ENCODE results near the gene SNAP91. TPM values are rescaled to one million over a fixed set of nuclear protein-coding genes. Genes with fewer than 3 reads are reported as not detected.
"Not testable (repeated sequence)": the region's sequence is repeated elsewhere in the genome, so short reads cannot be mapped to it uniquely, and the experiment has no call there.

The SNAP91 gene
- total RNA-seq, 1 donor from 2014 or later = not detected

GRCh38 chr6:83556871-83557270 is 152.0 kb downstream of the SNAP91 start:
- no peak overlapping the region for H3K27ac Mint-ChIP-seq

GRCh38 chr6:83551748-83552147 is 157.2 kb downstream of the SNAP91 start:
- H3K4me3 Mint-ChIP-seq; intact Hi-C loops (cut with micrococcal nuclease): not testable (repeated sequence)
- peaks cover 12% of the 10 kb centered on the region for H3K9me3 Mint-ChIP-seq

More at GRCh38 chr6:83556871-83557270, 152.0 kb downstream of the SNAP91 start:
- DNase-seq = no peak
- Mint-ChIP-seq H3K4me1 (no peaks in the 10 kb centered on the region), H3K4me3 (no peak overlapping the region), H3K36me3 (ENCODE audit: low read depth) (no peaks in the 10 kb centered on the region), H3K9me3 (no peaks in the 10 kb centered on the region), H3K27me3 (no peaks in the 10 kb centered on the region)
- intact Hi-C loops (cut with micrococcal nuclease) = no loop called here

GRCh38 chr6:83550482-83550881 is 158.4 kb downstream of the SNAP91 start:
- H3K4me3 Mint-ChIP-seq; H3K27me3 Mint-ChIP-seq; H3K4me1 Mint-ChIP-seq; intact Hi-C loops (cut with micrococcal nuclease); H3K27ac Mint-ChIP-seq; DNase-seq; H3K36me3 Mint-ChIP-seq (ENCODE audit: low read depth): not testable (repeated sequence)
- peaks cover 12% of the 10 kb centered on the region for H3K9me3 Mint-ChIP-seq

More at GRCh38 chr6:83551748-83552147, 157.2 kb downstream of the SNAP91 start:
- not testable (repeated sequence) for H3K27ac Mint-ChIP-seq; H3K4me1 Mint-ChIP-seq; H3K36me3 Mint-ChIP-seq (ENCODE audit: low read depth); H3K27me3 Mint-ChIP-seq; DNase-seq

GRCh38 chr6:83546636-83547035 is 162.3 kb downstream of the SNAP91 start:
- H3K9me3 Mint-ChIP-seq = peaks cover 15% of the 10 kb centered on the region
- H3K4me1 Mint-ChIP-seq = peaks cover 4% of the 10 kb centered on the region
- intact Hi-C loops (cut with micrococcal nuclease) = no loop called here
- peaks cover 2% of the 10 kb centered on the region for H3K27me3 Mint-ChIP-seq
- no peak overlapping the region for H3K4me3 Mint-ChIP-seq
- peak; percentile 62 for DNase-seq
- peaks cover 1% of the 10 kb centered on the region for H3K36me3 Mint-ChIP-seq (ENCODE audit: low read depth)
- no peak overlapping the region for H3K27ac Mint-ChIP-seq

GRCh38 chr6:83539678-83540077 is 169.2 kb downstream of the SNAP91 start:
- H3K27ac Mint-ChIP-seq = no peak overlapping the region
- no peak overlapping the region for H3K4me3 Mint-ChIP-seq
- intact Hi-C loops (cut with micrococcal nuclease) = no loop called here
- H3K9me3 Mint-ChIP-seq = peaks cover 3% of the 10 kb centered on the region
- no peaks in the 10 kb centered on the region for H3K27me3 Mint-ChIP-seq
- H3K36me3 Mint-ChIP-seq (ENCODE audit: low read depth) = no peaks in the 10 kb centered on the region
- DNase-seq = no peak
- no peaks in the 10 kb centered on the region for H3K4me1 Mint-ChIP-seq

- intact Hi-C loops (cut with micrococcal nuclease) = loop anchor here (1.0 kb wide), 1 partner anchor 316 kb away; no protein-coding TSS in a partner anchor
- Mint-ChIP-seq H3K4me1 (no peaks in the 10 kb centered on the region), H3K36me3 (ENCODE audit: low read depth) (no peaks in the 10 kb centered on the region), H3K27me3 (peaks cover 4% of the 10 kb centered on the region), H3K27ac (peak overlapping the region; percentile 9), H3K4me3 (no peak overlapping the region), H3K9me3 (no peaks in the 10 kb centered on the region)
- DNase-seq = no peak
Measured at GRCh38 chr6:83536647-83537589, 172.0 kb downstream of the SNAP91 start.

- Mint-ChIP-seq H3K9me3 (no peaks in the 10 kb centered on the region), H3K4me3 (no peak overlapping the region), H3K36me3 (ENCODE audit: low read depth) (no peaks in the 10 kb centered on the region), H3K27me3 (peaks cover 4% of the 10 kb centered on the region), H3K27ac (no peak overlapping the region), H3K4me1 (no peaks in the 10 kb centered on the region)
- DNase-seq = peak; percentile 81
- intact Hi-C loops (cut with micrococcal nuclease) = loop anchor here (1.0 kb wide), 1 partner anchor 315 kb away; no protein-coding TSS in a partner anchor
Measured at GRCh38 chr6:83536034-83536646, 172.8 kb downstream of the SNAP91 start.

- no peak overlapping the region for H3K27ac Mint-ChIP-seq
- intact Hi-C loops (cut with micrococcal nuclease) = no loop called here
- H3K9me3 Mint-ChIP-seq = no peaks in the 10 kb centered on the region
- H3K4me3 Mint-ChIP-seq = no peak overlapping the region
- H3K27me3 Mint-ChIP-seq = peaks cover 10% of the 10 kb centered on the region
- no peaks in the 10 kb centered on the region for H3K36me3 Mint-ChIP-seq (ENCODE audit: low read depth)
- DNase-seq = no peak
- H3K4me1 Mint-ChIP-seq = no peaks in the 10 kb centered on the region
Measured at GRCh38 chr6:83518816-83519480, 190.0 kb downstream of the SNAP91 start.

- Mint-ChIP-seq H3K27ac (no peak overlapping the region), H3K36me3 (ENCODE audit: low read depth) (no peaks in the 10 kb centered on the region), H3K4me3 (no peak overlapping the region), H3K4me1 (no peaks in the 10 kb centered on the region), H3K9me3 (no peaks in the 10 kb centered on the region), H3K27me3 (peaks cover 19% of the 10 kb centered on the region)
- no peak for DNase-seq
- intact Hi-C loops (cut with micrococcal nuclease) = no loop called here
Measured at GRCh38 chr6:83517500-83517899, 191.4 kb downstream of the SNAP91 start.

- Mint-ChIP-seq H3K27ac (no peak overlapping the region), H3K9me3 (no peaks in the 10 kb centered on the region), H3K27me3 (peaks cover 35% of the 10 kb centered on the region), H3K4me3 (no peak overlapping the region), H3K4me1 (peaks cover 3% of the 10 kb centered on the region), H3K36me3 (ENCODE audit: low read depth) (no peaks in the 10 kb centered on the region)
- intact Hi-C loops (cut with micrococcal nuclease) = loop anchor here (1.0 kb wide), 2 partner anchors 293 to 448 kb away; partner anchors contain the start of gene DOP1A
- DNase-seq = peak; percentile 75
Measured at GRCh38 chr6:83514866-83515466, 193.9 kb downstream of the SNAP91 start.

- Mint-ChIP-seq H3K36me3 (ENCODE audit: low read depth) (no peaks in the 10 kb centered on the region), H3K9me3 (no peaks in the 10 kb centered on the region), H3K27ac (no peak overlapping the region), H3K4me1 (peaks cover 3% of the 10 kb centered on the region), H3K4me3 (no peak overlapping the region), H3K27me3 (peaks cover 35% of the 10 kb centered on the region)
- intact Hi-C loops (cut with micrococcal nuclease) = no loop called here
- DNase-seq = no peak
Measured at GRCh38 chr6:83514466-83514865, 194.4 kb downstream of the SNAP91 start.

GRCh38 chr6:83511901-83512681 is 196.8 kb downstream of the SNAP91 start, which contains the start of gene PRSS35:
PRSS35 (plus strand) TSS chr6:83512534; CDS start chr6:83523442, 10,908 bp downstream.
- no peaks in the 10 kb centered on the region for H3K36me3 Mint-ChIP-seq (ENCODE audit: low read depth)
- H3K27ac Mint-ChIP-seq = no peak within 1 kb of the TSS
- intact Hi-C loops (cut with micrococcal nuclease) = no loop called here
- H3K9me3 Mint-ChIP-seq = no peaks in the 10 kb centered on the region
- H3K4me1 Mint-ChIP-seq = peaks cover 3% of the 10 kb centered on the region
- peak; percentile 55 for DNase-seq
- H3K4me3 Mint-ChIP-seq = peak within 1 kb of the TSS; percentile 12
- H3K27me3 Mint-ChIP-seq = peaks cover 32% of the 10 kb centered on the region

GRCh38 chr6:83511266-83511665 is 197.6 kb downstream of the SNAP91 start:
- H3K9me3 Mint-ChIP-seq = no peaks in the 10 kb centered on the region
- no peak overlapping the region for H3K27ac Mint-ChIP-seq
- no peak for DNase-seq
- no peak overlapping the region for H3K4me3 Mint-ChIP-seq
- intact Hi-C loops (cut with micrococcal nuclease) = no loop called here
- H3K27me3 Mint-ChIP-seq = peaks cover 32% of the 10 kb centered on the region
- peaks cover 3% of the 10 kb centered on the region for H3K4me1 Mint-ChIP-seq
- H3K36me3 Mint-ChIP-seq (ENCODE audit: low read depth) = no peaks in the 10 kb centered on the region

Data from activated CD4-positive, alpha-beta T cell treated with anti-CD3 and anti-CD28 coated beads, Interleukin-2, amount 10 ng/mL, durations not matched to agents 24 days and 14 days (primary cell).